GM12878 (cell line): ENCODE results near the gene SLC36A2. TPM values are rescaled to one million over a fixed set of nuclear protein-coding genes. Genes with fewer than 3 reads are reported as not detected.

Source experiments
- polyA plus RNA-seq, 11 experiments: library from polyadenylated mRNA; depleted of rRNA in 4 of 11; unstranded in 6 of 11; stranded (reverse) in 5 of 11; fragments of >200 nt; fragmentation: Nextera tagmentation in 4 of 11; fragmentation: Illumina TruSeq in 1 of 11; extraction: Ambion mirVana in 4 of 11; extraction: Trizol in 1 of 11; gene quantifications; 1 replicate in 1 of 11; 2 replicates in 10 of 11; pipeline versions ENCODE4 v1.2.1 to v1.2.3, GENCODE V29; 2011 to 2016; ENCODE audit warnings: inconsistent platforms in 2 of 11, missing spikeins in 2 of 11, low read depth in 1 of 11
- total RNA-seq, 4 experiments: library from RNA; depleted of rRNA in 3 of 4; stranded (reverse); fragments of >200 nt in 3 of 4; fragmentation: Illumina TruSeq in 1 of 4; extraction: Trizol in 1 of 4; gene quantifications; 2 replicates each; pipeline versions ENCODE4 v1.2.1 to v1.2.3, GENCODE V29; 2013 to 2021

Gene SLC36A2
- total and polyA plus RNA-seq, 10 of the 15 experiments (the other 5 are each of a cell fraction or from before 2014, with no cell fraction given): not detected

Other genes with a start within 250 kb of the SLC36A2 start
- gene ANXA6, start 189.8 kb downstream of the SLC36A2 start, total RNA-seq (2014; rRNA removed): 477 and 484 TPM in 2 replicates
- gene ANXA6, start 189.8 kb downstream of the SLC36A2 start, total RNA-seq (2014; rRNA removed; fragmentation: Illumina TruSeq; extraction: Trizol): 549 and 550 TPM in 2 replicates
- 528 and 542 TPM in 2 replicates for gene ANXA6, start 189.8 kb downstream of the SLC36A2 start, total RNA-seq (2021)
- 460 and 571 TPM in 2 replicates for gene ANXA6, start 189.8 kb downstream of the SLC36A2 start, polyA plus RNA-seq (2011; rRNA removed)
- gene ANXA6, start 189.8 kb downstream of the SLC36A2 start, polyA plus RNA-seq (2014; fragmentation: Illumina TruSeq; extraction: Trizol): 506 and 510 TPM in 2 replicates
- gene ANXA6, start 189.8 kb downstream of the SLC36A2 start, polyA plus RNA-seq (2014; fragmentation: Nextera tagmentation; extraction: Ambion mirVana): 10 to 100 TPM; 44.0 to 73.1 TPM
- gene ANXA6, start 189.8 kb downstream of the SLC36A2 start, polyA plus RNA-seq (2014; rRNA removed): 453 and 470 TPM in 2 replicates
- gene ANXA6, start 189.8 kb downstream of the SLC36A2 start, polyA plus RNA-seq (2016; fragmentation: Nextera tagmentation; extraction: Ambion mirVana): 100 to 1,000 TPM; 280 to 291 TPM
- gene CCDC69, start 123.5 kb downstream of the SLC36A2 start, total RNA-seq (2014; rRNA removed): 91.1 and 104 TPM in 2 replicates
- gene CCDC69, start 123.5 kb downstream of the SLC36A2 start, total RNA-seq (2014; rRNA removed; fragmentation: Illumina TruSeq; extraction: Trizol): 78.8 and 80.3 TPM in 2 replicates
- gene CCDC69, start 123.5 kb downstream of the SLC36A2 start, total RNA-seq (2021): 77.3 and 80.8 TPM in 2 replicates
- gene CCDC69, start 123.5 kb downstream of the SLC36A2 start, polyA plus RNA-seq (2011; rRNA removed): 36.7 and 42.3 TPM in 2 replicates
- 104 and 106 TPM in 2 replicates for gene CCDC69, start 123.5 kb downstream of the SLC36A2 start, polyA plus RNA-seq (2014; fragmentation: Illumina TruSeq; extraction: Trizol)
- gene CCDC69, start 123.5 kb downstream of the SLC36A2 start, polyA plus RNA-seq (2014; fragmentation: Nextera tagmentation; extraction: Ambion mirVana): 10 to 100 TPM; 13.5 to 21.4 TPM
- gene CCDC69, start 123.5 kb downstream of the SLC36A2 start, polyA plus RNA-seq (2014; rRNA removed): 89.6 and 102 TPM in 2 replicates
- 10 to 100 TPM; 55.7 to 59.8 TPM for gene CCDC69, start 123.5 kb downstream of the SLC36A2 start, polyA plus RNA-seq (2016; fragmentation: Nextera tagmentation; extraction: Ambion mirVana)
- gene GM2A, start 94.4 kb downstream of the SLC36A2 start, total RNA-seq (2014; rRNA removed): 102 and 109 TPM in 2 replicates
- gene GM2A, start 94.4 kb downstream of the SLC36A2 start, total RNA-seq (2014; rRNA removed; fragmentation: Illumina TruSeq; extraction: Trizol): 75.7 TPM in 2 replicates
- gene GM2A, start 94.4 kb downstream of the SLC36A2 start, total RNA-seq (2021): 95.1 and 95.6 TPM in 2 replicates
- gene GM2A, start 94.4 kb downstream of the SLC36A2 start, polyA plus RNA-seq (2011; rRNA removed): 85.4 and 106 TPM in 2 replicates
- 74.4 and 83.9 TPM in 2 replicates for gene GM2A, start 94.4 kb downstream of the SLC36A2 start, polyA plus RNA-seq (2014; fragmentation: Illumina TruSeq; extraction: Trizol)
- 10 to 100 TPM; 33.6 to 44.4 TPM for gene GM2A, start 94.4 kb downstream of the SLC36A2 start, polyA plus RNA-seq (2014; fragmentation: Nextera tagmentation; extraction: Ambion mirVana)
- 62.0 and 63.9 TPM in 2 replicates for gene GM2A, start 94.4 kb downstream of the SLC36A2 start, polyA plus RNA-seq (2014; rRNA removed)
- gene GM2A, start 94.4 kb downstream of the SLC36A2 start, polyA plus RNA-seq (2016; fragmentation: Nextera tagmentation; extraction: Ambion mirVana): 10 to 100 TPM; 44.0 to 44.4 TPM
- not detected in 2 replicates for gene SLC36A3, start 43.8 kb downstream of the SLC36A2 start, total RNA-seq (2014; rRNA removed)
- gene SLC36A3, start 43.8 kb downstream of the SLC36A2 start, total RNA-seq (2014; rRNA removed; fragmentation: Illumina TruSeq; extraction: Trizol): not detected in 2 replicates
- gene SLC36A3, start 43.8 kb downstream of the SLC36A2 start, total RNA-seq (2021): not detected in 2 replicates
- gene SLC36A3, start 43.8 kb downstream of the SLC36A2 start, polyA plus RNA-seq (2011; rRNA removed): not detected in 2 replicates
- not detected in 2 replicates for gene SLC36A3, start 43.8 kb downstream of the SLC36A2 start, polyA plus RNA-seq (2014; fragmentation: Illumina TruSeq; extraction: Trizol)
- under 1 TPM in 1 of 2 experiments, not detected in 1; 0.03 TPM for gene SLC36A3, start 43.8 kb downstream of the SLC36A2 start, polyA plus RNA-seq (2014; fragmentation: Nextera tagmentation; extraction: Ambion mirVana)
- not detected in 2 replicates for gene SLC36A3, start 43.8 kb downstream of the SLC36A2 start, polyA plus RNA-seq (2014; rRNA removed)
- not detected for gene SLC36A3, start 43.8 kb downstream of the SLC36A2 start, polyA plus RNA-seq (2016; fragmentation: Nextera tagmentation; extraction: Ambion mirVana)
- gene SLC36A1, start 100.0 kb upstream of the SLC36A2 start, total RNA-seq (2014; rRNA removed): 3.0 and 3.6 TPM in 2 replicates
- gene SLC36A1, start 100.0 kb upstream of the SLC36A2 start, total RNA-seq (2014; rRNA removed; fragmentation: Illumina TruSeq; extraction: Trizol): 2.3 and 2.8 TPM in 2 replicates
- gene SLC36A1, start 100.0 kb upstream of the SLC36A2 start, total RNA-seq (2021): 4.8 and 6.2 TPM in 2 replicates
- 3.7 and 8.2 TPM in 2 replicates for gene SLC36A1, start 100.0 kb upstream of the SLC36A2 start, polyA plus RNA-seq (2011; rRNA removed)
- 4.4 and 5.1 TPM in 2 replicates for gene SLC36A1, start 100.0 kb upstream of the SLC36A2 start, polyA plus RNA-seq (2014; fragmentation: Illumina TruSeq; extraction: Trizol)
- under 1 TPM; 0.50 to 0.66 TPM for gene SLC36A1, start 100.0 kb upstream of the SLC36A2 start, polyA plus RNA-seq (2014; fragmentation: Nextera tagmentation; extraction: Ambion mirVana)
- gene SLC36A1, start 100.0 kb upstream of the SLC36A2 start, polyA plus RNA-seq (2014; rRNA removed): 3.9 and 5.1 TPM in 2 replicates
- 1 to 10 TPM; 3.0 to 4.1 TPM for gene SLC36A1, start 100.0 kb upstream of the SLC36A2 start, polyA plus RNA-seq (2016; fragmentation: Nextera tagmentation; extraction: Ambion mirVana)
- 0.06 TPM in 1 of 2 replicates, not detected in the other for gene FAT2, start 243.8 kb upstream of the SLC36A2 start, total RNA-seq (2014; rRNA removed)
- not detected in 2 replicates for gene FAT2, start 243.8 kb upstream of the SLC36A2 start, total RNA-seq (2014; rRNA removed; fragmentation: Illumina TruSeq; extraction: Trizol)
- gene FAT2, start 243.8 kb upstream of the SLC36A2 start, total RNA-seq (2021): 0.03 TPM in 2 replicates
- 0.03 and 0.04 TPM in 2 replicates for gene FAT2, start 243.8 kb upstream of the SLC36A2 start, polyA plus RNA-seq (2011; rRNA removed)
- gene FAT2, start 243.8 kb upstream of the SLC36A2 start, polyA plus RNA-seq (2014; fragmentation: Illumina TruSeq; extraction: Trizol): 0.01 and 0.02 TPM in 2 replicates
- gene FAT2, start 243.8 kb upstream of the SLC36A2 start, polyA plus RNA-seq (2014; fragmentation: Nextera tagmentation; extraction: Ambion mirVana): not detected
- gene FAT2, start 243.8 kb upstream of the SLC36A2 start, polyA plus RNA-seq (2014; rRNA removed): 0.01 TPM in 1 of 2 replicates, not detected in the other
- gene FAT2, start 243.8 kb upstream of the SLC36A2 start, polyA plus RNA-seq (2016; fragmentation: Nextera tagmentation; extraction: Ambion mirVana): under 1 TPM; 0.01 to 0.03 TPM